Measurements from ENCODE around the gene DET1. TPM values are rescaled to one million over a fixed set of nuclear protein-coding genes. Genes with fewer than 3 reads are reported as not detected.

The DET1 gene
- total and polyA plus RNA-seq, 2 of the 13 experiments (the other 11 are each of a cell fraction or from before 2014, with no cell fraction given): 2.2 to 4.2 TPM

DNA sequence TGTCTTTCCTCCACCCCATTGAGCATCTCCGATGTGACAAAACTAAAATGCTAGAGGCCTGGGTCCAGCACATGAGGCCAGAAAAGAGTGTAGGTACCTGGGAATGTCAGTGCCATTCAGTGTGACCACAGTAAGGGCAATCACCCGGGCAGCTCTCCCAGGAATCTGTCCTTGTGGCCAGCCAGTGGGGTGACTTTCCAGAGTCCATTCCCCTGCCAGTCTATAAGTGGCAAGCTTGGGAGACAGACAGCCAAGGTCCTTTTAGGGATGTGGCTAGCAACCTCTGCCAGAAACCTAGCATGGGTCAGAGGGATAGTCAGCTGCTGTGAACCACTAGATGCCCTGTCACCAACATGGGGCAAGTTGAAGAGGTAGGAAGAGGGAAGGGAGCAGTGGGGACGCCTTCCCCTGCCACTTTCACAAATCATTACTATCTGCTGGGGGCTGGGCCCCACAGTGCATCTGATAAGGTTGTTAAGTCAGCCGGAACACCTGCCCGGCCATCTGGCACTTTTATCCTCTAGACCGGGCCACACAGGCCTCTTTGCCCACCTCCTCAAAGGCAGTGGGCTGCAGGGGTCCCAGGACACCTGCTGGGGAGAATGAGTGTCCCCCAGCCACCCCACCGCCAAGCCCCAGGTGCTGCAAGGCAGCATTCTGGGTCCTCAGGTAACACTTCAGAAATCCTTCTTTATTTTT, 24.8 kb upstream of the DET1 start (continued):
- TF ChIP-seq ZBTB8A (CRISPR knock-in tag; IDR thresholded peaks at IDR 0.05; ENCODE audit: borderline replicate concordance, low read depth): no peak
- no peak for TF ChIP-seq ZNF619 (CRISPR knock-in tag; IDR thresholded peaks at IDR 0.05)
- TF ChIP-seq, protein P1, sequence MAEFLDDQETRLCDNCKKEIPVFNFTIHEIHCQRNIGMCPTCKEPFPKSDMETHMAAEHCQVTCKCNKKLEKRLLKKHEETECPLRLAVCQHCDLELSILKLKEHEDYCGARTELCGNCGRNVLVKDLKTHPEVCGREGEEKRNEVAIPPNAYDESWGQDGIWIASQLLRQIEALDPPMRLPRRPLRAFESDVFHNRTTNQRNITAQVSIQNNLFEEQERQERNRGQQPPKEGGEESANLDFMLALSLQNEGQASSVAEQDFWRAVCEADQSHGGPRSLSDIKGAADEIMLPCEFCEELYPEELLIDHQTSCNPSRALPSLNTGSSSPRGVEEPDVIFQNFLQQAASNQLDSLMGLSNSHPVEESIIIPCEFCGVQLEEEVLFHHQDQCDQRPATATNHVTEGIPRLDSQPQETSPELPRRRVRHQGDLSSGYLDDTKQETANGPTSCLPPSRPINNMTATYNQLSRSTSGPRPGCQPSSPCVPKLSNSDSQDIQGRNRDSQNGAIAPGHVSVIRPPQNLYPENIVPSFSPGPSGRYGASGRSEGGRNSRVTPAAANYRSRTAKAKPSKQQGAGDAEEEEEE (CRISPR knock-in tag; IDR thresholded peaks at IDR 0.05; ENCODE audit: borderline replicate concordance): no peak
- TF ChIP-seq ZNF761 (CRISPR knock-in tag; conservative IDR thresholded peaks at IDR 0.05): no peak

DNA sequence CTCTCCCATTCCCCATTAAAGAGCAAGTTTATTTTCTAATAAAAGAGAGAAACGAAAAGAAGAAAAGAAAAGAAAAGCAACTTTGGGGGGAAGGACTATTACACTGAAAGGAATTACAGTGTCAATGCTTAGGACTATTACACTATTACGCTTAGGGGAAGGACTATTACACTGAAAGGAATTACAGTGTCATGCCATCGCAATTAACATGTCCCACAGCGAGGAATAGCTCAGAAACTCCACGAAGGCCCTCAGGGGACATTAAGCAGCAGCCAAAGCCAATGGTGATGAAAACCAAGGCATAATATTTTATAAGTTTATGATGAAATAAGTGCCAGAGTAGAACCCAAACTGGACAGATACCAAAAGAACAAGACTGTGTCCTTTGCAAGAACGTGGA, 22.1 kb upstream of the DET1 start:
- no TSS peak for BruUV-seq (replicated peaks)
- FAIRE-seq: no peak

More for the DNA sequence above, 22.1 kb upstream of the DET1 start:
- Histone ChIP-seq H3K36me3 (replicated peaks in 1 of 2; ENCODE audit: control insufficient read depth in 1 of 2, insufficient read depth in 2 of 2, low read length in 2 of 2) (no peaks in the 10 kb centered on the region), H2AFZ (ENCODE audit: low read length) (no peak overlapping the region), H3K9ac (ENCODE audit: insufficient read depth, low read depth, low read length) (no peak overlapping the region), H3K4me2 (ENCODE audit: low read depth, low read length) (no peak overlapping the region), H3K27me3 (ENCODE audit: control insufficient read depth in 1 of 2, insufficient read depth in 2 of 2, low read length in 2 of 2) (peaks cover 2 to 23% of the 10 kb centered on the region in 2 experiments), H3K9me3 (ENCODE audit: low read length) (no peaks in the 10 kb centered on the region), H3K27ac (ENCODE audit: extremely low read length, insufficient read depth, low read length) (no peak overlapping the region), H4K20me1 (ENCODE audit: insufficient read depth, low read length) (no peaks in the 10 kb centered on the region), H3K79me2 (ENCODE audit: insufficient read depth, low read length) (no peaks in the 10 kb centered on the region), H3K4me3 (replicated peaks in 1 of 3; ENCODE audit: insufficient read depth in 1 of 3, low read depth in 2 of 3, low read length in 3 of 3) (no peak overlapping the region), H3K4me1 (ENCODE audit: insufficient read depth, low read length) (no peaks in the 10 kb centered on the region)
- TF ChIP-seq KMT2A (CRISPR knock-in tag; IDR thresholded peaks at IDR 0.05) (no peak), ZBTB1 (CRISPR knock-in tag; IDR thresholded peaks at IDR 0.05; ENCODE audit: borderline replicate concordance) (no peak), HNRNPUL1 (IDR thresholded peaks at IDR 0.05; ENCODE audit: low read depth, low read length) (no peak), ZNF652 (CRISPR knock-in tag; IDR thresholded peaks at IDR 0.05; ENCODE audit: borderline replicate concordance, low read depth) (no peak), ZNF598 (CRISPR knock-in tag; IDR thresholded peaks at IDR 0.05; ENCODE audit: borderline replicate concordance) (no peak), PHF20 (CRISPR knock-in tag; IDR thresholded peaks at IDR 0.05) (no peak), AGO1 (IDR thresholded peaks at IDR 0.05; ENCODE audit: low read depth, low read length, poor library complexity, severe bottlenecking) (no peak), NR2F2 (IDR thresholded peaks at IDR 0.05; ENCODE audit: borderline replicate concordance, low read depth) (no peak)
- TF ChIP-seq, protein P2, sequence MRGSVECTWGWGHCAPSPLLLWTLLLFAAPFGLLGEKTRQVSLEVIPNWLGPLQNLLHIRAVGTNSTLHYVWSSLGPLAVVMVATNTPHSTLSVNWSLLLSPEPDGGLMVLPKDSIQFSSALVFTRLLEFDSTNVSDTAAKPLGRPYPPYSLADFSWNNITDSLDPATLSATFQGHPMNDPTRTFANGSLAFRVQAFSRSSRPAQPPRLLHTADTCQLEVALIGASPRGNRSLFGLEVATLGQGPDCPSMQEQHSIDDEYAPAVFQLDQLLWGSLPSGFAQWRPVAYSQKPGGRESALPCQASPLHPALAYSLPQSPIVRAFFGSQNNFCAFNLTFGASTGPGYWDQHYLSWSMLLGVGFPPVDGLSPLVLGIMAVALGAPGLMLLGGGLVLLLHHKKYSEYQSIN (CRISPR knock-in tag; IDR thresholded peaks at IDR 0.05; ENCODE audit: borderline replicate concordance): no peak
- TF ChIP-seq, protein P3, sequence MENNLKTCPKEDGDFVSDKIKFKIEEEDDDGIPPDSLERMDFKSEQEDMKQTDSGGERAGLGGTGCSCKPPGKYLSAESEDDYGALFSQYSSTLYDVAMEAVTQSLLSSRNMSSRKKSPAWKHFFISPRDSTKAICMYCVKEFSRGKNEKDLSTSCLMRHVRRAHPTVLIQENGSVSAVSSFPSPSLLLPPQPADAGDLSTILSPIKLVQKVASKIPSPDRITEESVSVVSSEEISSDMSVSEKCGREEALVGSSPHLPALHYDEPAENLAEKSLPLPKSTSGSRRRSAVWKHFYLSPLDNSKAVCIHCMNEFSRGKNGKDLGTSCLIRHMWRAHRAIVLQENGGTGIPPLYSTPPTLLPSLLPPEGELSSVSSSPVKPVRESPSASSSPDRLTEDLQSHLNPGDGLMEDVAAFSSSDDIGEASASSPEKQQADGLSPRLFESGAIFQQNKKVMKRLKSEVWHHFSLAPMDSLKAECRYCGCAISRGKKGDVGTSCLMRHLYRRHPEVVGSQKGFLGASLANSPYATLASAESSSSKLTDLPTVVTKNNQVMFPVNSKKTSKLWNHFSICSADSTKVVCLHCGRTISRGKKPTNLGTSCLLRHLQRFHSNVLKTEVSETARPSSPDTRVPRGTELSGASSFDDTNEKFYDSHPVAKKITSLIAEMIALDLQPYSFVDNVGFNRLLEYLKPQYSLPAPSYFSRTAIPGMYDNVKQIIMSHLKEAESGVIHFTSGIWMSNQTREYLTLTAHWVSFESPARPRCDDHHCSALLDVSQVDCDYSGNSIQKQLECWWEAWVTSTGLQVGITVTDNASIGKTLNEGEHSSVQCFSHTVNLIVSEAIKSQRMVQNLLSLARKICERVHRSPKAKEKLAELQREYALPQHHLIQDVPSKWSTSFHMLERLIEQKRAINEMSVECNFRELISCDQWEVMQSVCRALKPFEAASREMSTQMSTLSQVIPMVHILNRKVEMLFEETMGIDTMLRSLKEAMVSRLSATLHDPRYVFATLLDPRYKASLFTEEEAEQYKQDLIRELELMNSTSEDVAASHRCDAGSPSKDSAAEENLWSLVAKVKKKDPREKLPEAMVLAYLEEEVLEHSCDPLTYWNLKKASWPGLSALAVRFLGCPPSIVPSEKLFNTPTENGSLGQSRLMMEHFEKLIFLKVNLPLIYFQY (CRISPR knock-in tag; IDR thresholded peaks at IDR 0.05; ENCODE audit: borderline replicate concordance): no peak
- TF ChIP-seq, protein P4, sequence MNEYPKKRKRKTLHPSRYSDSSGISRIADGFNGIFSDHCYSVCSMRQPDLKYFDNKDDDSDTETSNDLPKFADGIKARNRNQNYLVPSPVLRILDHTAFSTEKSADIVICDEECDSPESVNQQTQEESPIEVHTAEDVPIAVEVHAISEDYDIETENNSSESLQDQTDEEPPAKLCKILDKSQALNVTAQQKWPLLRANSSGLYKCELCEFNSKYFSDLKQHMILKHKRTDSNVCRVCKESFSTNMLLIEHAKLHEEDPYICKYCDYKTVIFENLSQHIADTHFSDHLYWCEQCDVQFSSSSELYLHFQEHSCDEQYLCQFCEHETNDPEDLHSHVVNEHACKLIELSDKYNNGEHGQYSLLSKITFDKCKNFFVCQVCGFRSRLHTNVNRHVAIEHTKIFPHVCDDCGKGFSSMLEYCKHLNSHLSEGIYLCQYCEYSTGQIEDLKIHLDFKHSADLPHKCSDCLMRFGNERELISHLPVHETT (CRISPR knock-in tag; conservative IDR thresholded peaks at IDR 0.05): no peak
- POLR2A ChIA-PET: no interaction called here
- DNase-seq (ENCODE audit: low spot score) (no peak), ATAC-seq (no peak)
- in situ Hi-C loops (cut with HindIII; ENCODE audit: extremely low pct_ligation_motif_present, low pct_unique_long_range_greater_than_20kb): no loop called here
- intact Hi-C loops (cut with micrococcal nuclease; ENCODE audit: unreplicated experiment): no loop called here
- CTCF ChIA-PET (ENCODE audit: low intra/inter-chr PET ratio, low total read pairs): no interaction called here
- WGBS (ENCODE audit: low lambda C conversion rate): 14% methylated on average over 6 of the region's 6 CpGs
